Neutrophil (primary cell): ENCODE measurements around the gene DENND10.
"Not testable (repeated sequence)": the region's sequence is repeated elsewhere in the genome, so short reads cannot be mapped to it uniquely, and the experiment has no call there.

ENCODE experiments used
- H3K27ac ChIP-seq: fragments of 200-600 bp; sonication (generic); 2 replicates; pipeline ENCODE4 v1.5.1; 2016; ENCODE audit warnings: mild to moderate bottlenecking, moderate library complexity
- H3K27me3 ChIP-seq: fragments of 200-600 bp; sonication (generic); 2 replicates; pipeline ENCODE4 v1.6.0; 2016; ENCODE audit warnings: mild to moderate bottlenecking
- H3K36me3 ChIP-seq: fragments of 200-600 bp; sonication (generic); 2 replicates; pipeline ENCODE4 v1.5.1; 2017
- H3K4me1 ChIP-seq, 2 experiments: fragments of 200-600 bp in 1 of 2; sonication (generic) in 1 of 2; 1 replicate in 1 of 2; 2 replicates in 1 of 2; pipeline versions ENCODE4 v1.5.1 to v1.6.1; 2013 to 2016; ENCODE audit warnings: low read depth in 1 of 2, low read length in 1 of 2, mild to moderate bottlenecking in 1 of 2, moderate library complexity in 1 of 2; ENCODE audit not compliant: control insufficient read depth in 1 of 2, insufficient read depth in 1 of 2
- H3K4me3 ChIP-seq, 2 experiments: fragments of 200-600 bp in 1 of 2; sonication (generic) in 1 of 2; 1 replicate in 1 of 2; 2 replicates in 1 of 2; pipeline ENCODE4 v1.5.1; 2013 to 2016; ENCODE audit warnings: low read depth in 1 of 2, low read length in 1 of 2, mild to moderate bottlenecking in 1 of 2, moderate library complexity in 1 of 2
- H3K9me3 ChIP-seq: fragments of 200-600 bp; sonication (generic); 2 replicates; pipeline ENCODE4 v1.5.1; 2016
- TF ChIP-seq, protein P1 (sequence below): fragments of 200-600 bp; sonication (generic); IDR thresholded peaks from 2 replicates; pipeline ENCODE4 v1.5.1; 2016; ENCODE audit warnings: antibody characterized with exemption

DENND10 gene

GRCh38 chr10:119149729-119150128 lies 45.8 kb downstream of the DENND10 start:
- no peaks in the 10 kb centered on the region for H3K9me3 ChIP-seq
- H3K27me3 ChIP-seq, result no peaks in the 10 kb centered on the region
- H3K36me3 ChIP-seq, result peaks cover 21% of the 10 kb centered on the region
- no peak overlapping the region for H3K4me3 ChIP-seq
- TF ChIP-seq, protein P1, sequence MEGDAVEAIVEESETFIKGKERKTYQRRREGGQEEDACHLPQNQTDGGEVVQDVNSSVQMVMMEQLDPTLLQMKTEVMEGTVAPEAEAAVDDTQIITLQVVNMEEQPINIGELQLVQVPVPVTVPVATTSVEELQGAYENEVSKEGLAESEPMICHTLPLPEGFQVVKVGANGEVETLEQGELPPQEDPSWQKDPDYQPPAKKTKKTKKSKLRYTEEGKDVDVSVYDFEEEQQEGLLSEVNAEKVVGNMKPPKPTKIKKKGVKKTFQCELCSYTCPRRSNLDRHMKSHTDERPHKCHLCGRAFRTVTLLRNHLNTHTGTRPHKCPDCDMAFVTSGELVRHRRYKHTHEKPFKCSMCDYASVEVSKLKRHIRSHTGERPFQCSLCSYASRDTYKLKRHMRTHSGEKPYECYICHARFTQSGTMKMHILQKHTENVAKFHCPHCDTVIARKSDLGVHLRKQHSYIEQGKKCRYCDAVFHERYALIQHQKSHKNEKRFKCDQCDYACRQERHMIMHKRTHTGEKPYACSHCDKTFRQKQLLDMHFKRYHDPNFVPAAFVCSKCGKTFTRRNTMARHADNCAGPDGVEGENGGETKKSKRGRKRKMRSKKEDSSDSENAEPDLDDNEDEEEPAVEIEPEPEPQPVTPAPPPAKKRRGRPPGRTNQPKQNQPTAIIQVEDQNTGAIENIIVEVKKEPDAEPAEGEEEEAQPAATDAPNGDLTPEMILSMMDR, result no peak
- H3K27ac ChIP-seq, result no peak overlapping the region
- H3K4me1 ChIP-seq, result no peaks in the 10 kb centered on the region

- H3K4me3 ChIP-seq, H3K27ac ChIP-seq, H3K27me3 ChIP-seq, H3K9me3 ChIP-seq, H3K4me1 ChIP-seq: not testable (repeated sequence)
- H3K36me3 ChIP-seq, result peaks cover 27% of the 10 kb centered on the region
Measured at GRCh38 chr10:119151601-119152000, 47.7 kb downstream of the DENND10 start.

DNA sequence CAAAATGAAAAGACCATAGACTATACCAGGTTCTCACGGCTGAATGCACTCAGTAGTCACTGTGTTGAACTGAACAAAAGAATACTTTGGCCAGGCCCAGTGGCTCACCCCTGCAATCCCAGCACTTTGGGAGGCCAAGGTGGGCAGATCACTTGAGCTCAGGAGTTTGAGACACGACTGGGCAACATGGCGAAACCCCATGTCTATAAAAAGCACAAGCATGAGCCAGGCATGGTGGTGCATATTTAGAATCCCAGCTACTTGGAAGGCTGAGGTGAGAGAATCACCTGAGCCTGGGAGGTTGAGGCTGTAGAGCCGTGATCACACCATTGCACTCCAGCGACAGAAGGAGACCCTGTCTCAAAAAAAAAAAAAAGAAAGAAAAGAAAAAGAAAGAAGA lies 49.1 kb downstream of the DENND10 start:
- Histone ChIP-seq H3K4me3 (no peak overlapping the region), H3K4me1 (no peaks in the 10 kb centered on the region), H3K36me3 (peaks cover 20% of the 10 kb centered on the region), H3K27ac (no peak overlapping the region), H3K9me3 (no peaks in the 10 kb centered on the region), H3K27me3 (no peaks in the 10 kb centered on the region)
- TF ChIP-seq, protein P1, result no peak

GRCh38 chr10:119153661-119154060 lies 49.7 kb downstream of the DENND10 start:
- Histone ChIP-seq H3K27ac (no peak overlapping the region), H3K27me3 (no peaks in the 10 kb centered on the region), H3K4me1 (no peaks in the 10 kb centered on the region), H3K4me3 (no peak overlapping the region), H3K9me3 (no peaks in the 10 kb centered on the region), H3K36me3 (peaks cover 20% of the 10 kb centered on the region)
- TF ChIP-seq, protein P1, result no peak

DNA sequence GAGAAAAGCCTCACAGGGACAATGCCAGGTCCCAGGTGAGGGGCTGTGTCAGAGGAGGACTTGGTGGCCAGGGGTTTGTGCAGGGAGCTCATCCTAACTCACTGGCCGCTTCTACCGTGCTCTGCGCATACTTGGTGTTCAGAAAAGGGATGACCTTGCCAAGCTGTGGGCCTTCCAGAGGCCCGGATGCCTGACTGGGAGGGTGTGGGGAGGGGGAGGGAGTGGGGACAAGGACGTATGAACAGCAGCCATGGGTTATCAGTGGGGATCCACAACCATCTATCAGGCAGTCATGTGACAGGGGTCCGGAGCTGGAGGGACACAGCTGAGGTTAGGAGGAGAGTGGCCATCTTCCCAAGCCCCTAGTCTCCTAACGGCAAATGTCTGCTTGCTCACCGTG lies 55.4 kb downstream of the DENND10 start:
- TF ChIP-seq, protein P1, result no peak
- Histone ChIP-seq H3K4me3 (no peak overlapping the region), H3K9me3 (no peaks in the 10 kb centered on the region), H3K27me3 (no peaks in the 10 kb centered on the region), H3K4me1 (no peaks in the 10 kb centered on the region), H3K27ac (no peak overlapping the region), H3K36me3 (peaks cover 15% of the 10 kb centered on the region)

- Histone ChIP-seq H3K36me3 (peaks cover 8% of the 10 kb centered on the region), H3K27me3 (no peaks in the 10 kb centered on the region), H3K9me3 (no peaks in the 10 kb centered on the region), H3K4me1 (peaks cover 19% of the 10 kb centered on the region in 2 experiments), H3K27ac (no peak overlapping the region), H3K4me3 (no peak overlapping the region)
- TF ChIP-seq, protein P1, result no peak
Measured at GRCh38 chr10:119161680-119162451, 58.0 kb downstream of the DENND10 start.
